Frontal cortex (tissue), 4 donors: ENCODE data around the gene TBC1D14. TPM values are rescaled to one million over a fixed set of nuclear protein-coding genes. Genes with fewer than 3 reads are reported as not detected.

ENCODE experiments used
- DNase-seq, 2 donors: peaks; one replicate each; pipeline ENCODE4 v3.0.0; 2012; ENCODE audit warnings: low spot score in 2 of 2
- FAIRE-seq: peaks from 2 replicates; lab custom pipeline; 2012; peaks lifted over from hg19 to GRCh38; lab: Jason Lieb, UNC
- total RNA-seq: library from RNA; depleted of rRNA; stranded (reverse); fragments of >200 nt; gene quantifications from one replicate; pipeline ENCODE4 v1.2.3, GENCODE V29; 2014
- donor health status: control.
- donor health status: control.
- donor health status: control.

The TBC1D14 gene
- total RNA-seq, 1 donor from 2014 or later: 207 TPM

- FAIRE-seq: no peak
Observed at GRCh38 chr4:6943012-6943884, 33.6 kb downstream of the TBC1D14 start.

GRCh38 chr4:6943885-6944225 lies 34.2 kb downstream of the TBC1D14 start:
- DNase-seq: no peak
- FAIRE-seq: no peak

More at GRCh38 chr4:6943012-6943884, 33.6 kb downstream of the TBC1D14 start:
- no peak for DNase-seq

GRCh38 chr4:6944301-6945051 lies 34.9 kb downstream of the TBC1D14 start:
- DNase-seq: no peak

GRCh38 chr4:6945052-6945409 lies 35.4 kb downstream of the TBC1D14 start:
- DNase-seq (no peak), FAIRE-seq (no peak)

More at GRCh38 chr4:6944301-6945051, 34.9 kb downstream of the TBC1D14 start:
- no peak for FAIRE-seq

GRCh38 chr4:6946497-6946896 lies 36.9 kb downstream of the TBC1D14 start:
- DNase-seq: no peak
- FAIRE-seq: no peak

- DNase-seq (no peak), FAIRE-seq (no peak)
Observed at GRCh38 chr4:6948134-6948460, 38.5 kb downstream of the TBC1D14 start.

- DNase-seq: no peak
- no peak for FAIRE-seq
Observed at GRCh38 chr4:6951880-6952381, 42.3 kb downstream of the TBC1D14 start.

- peak in 1 of 2 donors; percentile 53 for DNase-seq
- no peak for FAIRE-seq
Observed at GRCh38 chr4:6953751-6954380, 44.2 kb downstream of the TBC1D14 start.

- FAIRE-seq (no peak), DNase-seq (no peak)
Observed at GRCh38 chr4:6955261-6955911, 45.8 kb downstream of the TBC1D14 start.

GRCh38 chr4:6956087-6956433 lies 46.4 kb downstream of the TBC1D14 start:
- DNase-seq (no peak), FAIRE-seq (no peak)

GRCh38 chr4:6956434-6957147 lies 47.0 kb downstream of the TBC1D14 start:
- DNase-seq (no peak), FAIRE-seq (no peak)

- no peak for FAIRE-seq
- DNase-seq: no peak
Observed at GRCh38 chr4:6957148-6957520, 47.5 kb downstream of the TBC1D14 start.

GRCh38 chr4:6957994-6958393 lies 48.4 kb downstream of the TBC1D14 start:
- no peak for FAIRE-seq
- no peak for DNase-seq

GRCh38 chr4:6959261-6959660 lies 49.6 kb downstream of the TBC1D14 start:
- FAIRE-seq (no peak), DNase-seq (no peak)

GRCh38 chr4:6960154-6960553 lies 50.5 kb downstream of the TBC1D14 start:
- FAIRE-seq: no peak

GRCh38 chr4:6960628-6961412 lies 51.2 kb downstream of the TBC1D14 start:
- DNase-seq: no peak
- FAIRE-seq: no peak

More at GRCh38 chr4:6960154-6960553, 50.5 kb downstream of the TBC1D14 start:
- no peak for DNase-seq

- DNase-seq: no peak
- FAIRE-seq: no peak
Observed at GRCh38 chr4:6961496-6962210, 52.0 kb downstream of the TBC1D14 start.
